ENCODE data around the gene KCTD3. TPM values are rescaled to one million over a fixed set of nuclear protein-coding genes. Genes with fewer than 3 reads are reported as not detected.

Gene KCTD3
- polyA plus RNA-seq, 1 donor: 38.4 TPM

DNA sequence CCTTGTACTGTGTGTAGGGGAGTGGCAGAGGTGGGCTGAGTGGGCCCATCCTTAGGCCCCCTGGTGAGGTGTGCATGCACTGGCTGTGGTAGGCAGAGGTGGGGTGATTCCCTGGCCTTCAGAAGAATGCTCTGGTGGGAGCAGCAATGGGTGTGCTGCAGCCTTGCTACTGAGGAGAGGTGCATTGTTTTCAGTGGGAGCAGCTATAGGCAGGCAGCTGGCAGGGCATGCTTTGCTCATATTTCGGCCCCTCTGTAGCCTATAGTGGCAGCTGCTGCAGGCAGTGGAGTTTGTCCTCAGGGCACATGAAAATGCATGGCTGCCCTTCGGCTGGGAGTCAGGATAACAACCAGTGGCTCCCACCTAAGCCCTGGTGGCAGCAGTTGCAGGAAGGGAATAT, 10.1 kb upstream of the KCTD3 start:
- DNase-seq (ENCODE audit: low read depth): no peak

DNA sequence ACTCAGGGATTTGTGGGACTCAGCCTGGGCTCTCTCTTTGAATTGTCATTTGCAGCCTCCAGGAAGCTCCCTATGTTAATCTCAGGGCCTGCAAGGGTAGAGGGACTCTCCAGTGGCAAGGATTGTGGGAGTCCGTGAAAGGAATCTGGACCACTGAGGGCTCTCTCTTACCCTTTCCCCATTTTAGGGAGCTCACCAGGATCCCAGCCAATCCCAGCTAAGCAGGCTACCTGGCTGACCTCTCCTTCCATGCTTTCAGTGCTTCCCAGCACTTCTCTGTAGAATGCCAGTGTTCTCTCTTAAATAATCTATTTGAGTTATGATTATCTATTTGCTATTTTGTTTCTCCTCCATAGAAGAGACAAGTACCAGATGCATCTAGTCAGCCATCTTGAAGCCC, 9.6 kb upstream of the KCTD3 start:
- DNase-seq (ENCODE audit: low read depth): no peak

DNA sequence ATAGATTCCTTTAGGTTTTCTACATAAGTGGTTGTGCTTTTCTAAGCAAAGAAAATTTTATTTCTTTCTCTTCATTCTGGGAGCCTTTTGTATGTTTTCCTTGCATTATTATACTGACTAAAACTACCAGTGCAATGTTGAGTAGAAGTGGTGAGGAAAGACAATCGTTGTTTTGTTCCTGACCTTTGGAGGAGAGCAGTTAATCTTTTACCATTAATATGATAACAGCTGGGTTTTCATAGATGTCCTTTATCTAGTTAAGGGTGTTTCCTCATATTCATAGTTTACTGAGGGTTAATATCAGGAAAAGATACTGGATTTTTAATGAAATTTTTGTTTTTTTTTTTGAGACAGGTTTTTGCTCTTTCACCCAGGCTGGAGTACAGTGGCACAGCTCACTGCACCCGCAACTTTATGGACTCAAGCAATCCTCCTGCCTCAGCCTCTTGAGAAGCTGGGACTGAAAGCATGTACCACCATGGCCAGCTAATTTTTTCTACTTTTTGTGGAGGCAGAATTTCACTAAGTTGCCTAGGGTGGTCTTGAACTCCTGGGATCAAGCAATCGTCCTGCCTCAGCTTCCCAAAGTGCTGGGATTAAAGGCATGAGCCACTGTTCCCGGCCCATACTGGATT, 9.0 kb upstream of the KCTD3 start:
- no peak for DNase-seq (ENCODE audit: low read depth)

DNA sequence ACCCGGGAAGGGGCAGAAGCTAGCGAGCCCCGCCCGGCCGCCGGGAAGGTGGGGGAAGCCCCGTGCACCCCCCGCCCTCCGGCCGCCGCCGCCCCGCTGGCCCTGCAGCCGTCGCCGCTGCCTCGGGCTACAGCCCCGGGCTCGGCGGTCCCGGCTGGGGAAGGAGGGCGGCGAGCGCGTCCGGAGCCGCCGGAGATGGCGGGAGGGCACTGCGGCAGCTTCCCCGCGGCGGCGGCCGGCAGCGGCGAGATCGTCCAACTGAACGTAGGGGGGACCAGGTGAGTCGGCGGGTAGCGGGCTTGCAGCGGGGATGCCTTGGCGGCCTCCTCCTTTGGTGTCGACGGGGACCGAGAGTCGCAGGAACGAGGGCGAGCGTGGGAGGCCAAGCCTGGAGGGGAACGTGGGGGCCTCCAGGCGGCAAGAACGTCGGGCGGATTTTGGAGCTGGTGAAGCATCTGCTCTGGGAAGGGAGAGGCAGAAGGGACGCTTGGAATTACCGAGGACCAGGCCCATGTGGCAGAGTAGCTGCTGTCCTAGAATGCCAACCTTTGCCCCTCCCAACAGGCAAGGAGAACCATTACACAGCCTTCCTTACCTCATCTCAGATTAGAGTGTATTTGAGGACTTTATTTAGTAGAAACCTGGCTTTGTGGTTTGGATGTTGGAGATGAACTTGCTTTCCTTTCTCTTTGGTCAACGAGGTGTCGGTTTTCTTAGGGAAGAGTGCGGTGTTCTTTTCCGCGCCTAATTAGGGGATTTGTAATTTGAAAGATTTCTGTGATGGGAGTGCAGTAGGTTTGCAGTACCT, 591 bp downstream of the KCTD3 start:
- DNase-seq (ENCODE audit: low read depth): peak; percentile 16

GRCh38 chr1:215568299-215568692, 1.2 kb downstream of the KCTD3 start:
- peak; percentile 31 for DNase-seq (ENCODE audit: low read depth)

- no peak for DNase-seq (ENCODE audit: low read depth)
These were observed 3.1 kb downstream of the KCTD3 start for GRCh38 chr1:215569986-215570824.

DNA sequence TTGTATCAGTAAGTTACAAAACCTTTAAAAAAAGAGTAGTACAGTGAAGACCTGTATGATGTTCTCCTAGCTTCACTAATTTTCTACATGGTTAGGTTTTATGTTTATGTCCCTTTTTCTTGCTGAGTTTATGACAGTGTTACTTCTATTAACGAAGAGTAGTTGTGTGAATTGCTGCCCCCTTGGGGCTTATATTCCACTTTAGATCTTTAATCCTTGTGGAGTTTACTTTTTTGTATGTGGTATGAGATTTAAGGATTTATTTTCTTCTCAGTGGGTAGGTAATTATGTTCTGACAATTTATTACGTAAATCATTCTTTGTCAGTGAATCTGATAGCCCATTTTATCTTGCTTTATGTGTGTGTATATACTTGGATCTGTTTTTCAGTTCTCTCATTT, 14.8 kb downstream of the KCTD3 start:
- no peak for DNase-seq (ENCODE audit: low read depth)

- no peak for DNase-seq (ENCODE audit: low read depth)
These were observed 16.2 kb downstream of the KCTD3 start for GRCh38 chr1:215583185-215583749.

DNA sequence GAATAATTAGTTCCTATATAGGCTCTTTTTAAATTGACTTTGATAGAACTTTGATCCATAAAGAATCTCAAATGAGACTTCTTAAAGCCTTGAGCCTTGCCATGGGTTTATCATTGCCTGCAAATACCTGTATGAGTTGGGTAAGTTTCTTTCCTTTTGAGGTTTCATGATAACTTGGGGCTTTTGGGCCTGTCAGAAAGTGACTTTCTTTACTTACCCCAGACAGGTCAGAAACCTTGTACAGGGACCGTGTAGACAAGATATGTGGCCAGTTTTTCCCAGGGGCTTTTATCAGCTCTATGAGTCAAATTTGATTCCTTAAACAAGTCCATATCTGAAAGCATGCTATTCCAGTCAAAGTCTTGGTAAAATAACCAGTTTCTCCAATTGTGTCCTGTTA, 17.3 kb downstream of the KCTD3 start:
- DNase-seq (ENCODE audit: low read depth): no peak

- no peak for DNase-seq (ENCODE audit: low read depth)
These were observed 22.7 kb downstream of the KCTD3 start for GRCh38 chr1:215589650-215590435.

- no peak for DNase-seq (ENCODE audit: low read depth)
These were observed 23.8 kb downstream of the KCTD3 start for GRCh38 chr1:215590779-215591491.

- DNase-seq (ENCODE audit: low read depth): no peak
These were observed 27.5 kb downstream of the KCTD3 start for GRCh38 chr1:215594640-215595039.

GRCh38 chr1:215595231-215595630, 28.1 kb downstream of the KCTD3 start:
- DNase-seq (ENCODE audit: low read depth): no peak

GRCh38 chr1:215597961-215598360, 30.9 kb downstream of the KCTD3 start:
- no peak for DNase-seq (ENCODE audit: low read depth)

GRCh38 chr1:215599418-215600074, 32.4 kb downstream of the KCTD3 start:
- DNase-seq (ENCODE audit: low read depth): no peak

DNA sequence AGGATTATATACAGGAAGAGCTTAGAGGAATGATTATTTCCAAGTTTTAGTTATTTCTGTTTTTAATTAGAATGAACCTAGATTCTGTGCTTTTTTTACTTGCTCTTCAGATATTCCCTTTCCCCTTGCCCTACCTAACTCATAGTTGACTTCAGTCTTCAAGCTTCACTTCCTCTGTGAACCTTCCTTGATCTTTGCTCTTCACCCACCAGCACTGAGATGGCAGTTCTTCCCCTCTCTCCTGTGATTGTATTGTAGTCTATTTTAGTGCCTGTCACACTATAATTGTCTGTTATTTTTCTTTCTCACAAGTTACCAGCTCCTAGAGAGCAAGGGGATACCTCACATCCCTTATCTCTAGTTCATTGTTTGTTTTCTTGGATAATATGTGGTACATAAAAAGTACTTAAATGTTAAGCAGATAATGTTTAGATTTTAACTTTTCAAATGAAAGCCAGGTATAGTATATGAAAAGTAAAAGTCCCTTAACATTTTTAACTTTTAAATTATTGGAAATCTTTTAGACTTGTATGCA, 33.2 kb downstream of the KCTD3 start:
- DNase-seq (ENCODE audit: low read depth): no peak

DNA sequence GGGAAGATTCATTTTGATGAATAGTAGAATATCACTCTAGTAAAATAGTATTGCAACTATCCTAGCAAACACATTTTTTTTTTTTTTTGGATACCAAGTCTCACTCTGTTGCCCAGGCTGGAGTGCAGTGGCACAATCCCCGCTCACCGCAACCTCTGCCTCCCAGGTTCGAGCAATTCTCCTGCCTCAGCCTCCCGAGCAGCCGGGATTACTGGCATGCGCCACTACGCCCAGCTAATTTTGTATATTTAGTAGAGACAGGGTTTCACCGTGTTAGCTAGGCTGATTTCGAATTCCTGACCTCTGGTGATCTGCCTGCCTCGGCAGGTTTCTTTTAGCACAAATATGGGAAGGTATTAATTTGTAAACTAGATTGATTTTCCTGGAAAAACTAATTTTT, 33.8 kb downstream of the KCTD3 start:
- DNase-seq (ENCODE audit: low read depth): no peak

GRCh38 chr1:215601276-215601675, 34.2 kb downstream of the KCTD3 start:
- DNase-seq (ENCODE audit: low read depth): no peak

- no peak for DNase-seq (ENCODE audit: low read depth)
These were observed 36.2 kb downstream of the KCTD3 start for GRCh38 chr1:215603319-215603718.

Measured in forelimb muscle (tissue), 1 donor.